GM12801 (cell line): ENCODE measurements around the gene USP48.

ENCODE experiments used
- CTCF ChIP-seq: IDR thresholded peaks from one replicate; pipeline ENCODE4 v1.5.1; 2011; ENCODE audit warnings: control low read depth; ENCODE audit not compliant: insufficient read length; ENCODE audit errors: extremely low read depth

USP48 gene

GRCh38 chr1:21677168-21677567 is 105.8 kb downstream of the USP48 start:
- no peak for TF ChIP-seq CTCF

- no peak for TF ChIP-seq CTCF
Measured at GRCh38 chr1:21674957-21675356, 108.0 kb downstream of the USP48 start.

- TF ChIP-seq CTCF, result no peak
Measured at GRCh38 chr1:21673277-21673780, 109.6 kb downstream of the USP48 start.

- no peak for TF ChIP-seq CTCF
Measured at GRCh38 chr1:21672478-21673276, 110.3 kb downstream of the USP48 start.

- TF ChIP-seq CTCF, result no peak
Measured at GRCh38 chr1:21671915-21672314, 111.0 kb downstream of the USP48 start.

- TF ChIP-seq CTCF, result no peak
Measured at GRCh38 chr1:21670956-21671902, 111.7 kb downstream of the USP48 start.
